Psoas muscle (tissue), 8 donors: ENCODE data around the gene HS1BP3. TPM values are rescaled to one million over a fixed set of nuclear protein-coding genes. Genes with fewer than 3 reads are reported as not detected.

Experiments
- ATAC-seq, 4 donors: fragments of 200-7000 bp; cut with Tn5 transposase; one replicate each; pipeline ENCODE4 v1.9.1; 2020; ENCODE audit warnings: moderate library complexity in 3 of 4, mild to moderate bottlenecking in 2 of 4
- DNase-seq, 2 donors: peaks; one replicate each; pipeline ENCODE4 v3.0.0-alpha.2; 2020
- H3K27ac ChIP-seq: fragments of 200-600 bp; one replicate; pipeline ENCODE4 v1.8.0; 2022
- H3K27me3 ChIP-seq, 3 donors: fragments of 200-600 bp in 1 of 3; one replicate each; pipeline versions ENCODE4 v1.6.1 to v1.8.0; 2013 to 2022; ENCODE audit warnings: low read length in 2 of 3, mild to moderate bottlenecking in 2 of 3, moderate library complexity in 1 of 3; ENCODE audit not compliant: insufficient read depth in 3 of 3
- H3K36me3 ChIP-seq, 2 donors: fragments of 200-600 bp in 1 of 2; one replicate each; pipeline versions ENCODE4 v1.6.1 to v1.8.0; 2013 to 2022; ENCODE audit warnings: low read depth in 1 of 2, mild to moderate bottlenecking in 1 of 2, moderate library complexity in 1 of 2; ENCODE audit not compliant: insufficient read depth in 1 of 2
- H3K4me1 ChIP-seq: fragments of 200-600 bp; one replicate; pipeline ENCODE4 v1.8.0; 2022
- H3K4me3 ChIP-seq: fragments of 200-600 bp; one replicate; pipeline ENCODE4 v1.8.0; 2022; ENCODE audit warnings: mild to moderate bottlenecking
- H3K9me3 ChIP-seq: fragments of 200-600 bp; one replicate; pipeline ENCODE4 v1.8.0; 2022
- CTCF ChIP-seq: fragments of 200-600 bp; IDR thresholded peaks from one replicate; pipeline ENCODE4 v1.8.0; 2022; ENCODE audit warnings: antibody characterized with exemption
- WGBS, 3 donors: extraction: QIAGEN DNeasy Blood & Tissue Kit; methylation state at CpG; one replicate each; pipeline versions ENCODE4 v1.1.6 to v1.1.7; 2013; 5-methylcytosine and 5-hydroxymethylcytosine counted together
- intact Hi-C, 2 donors: fragments of 100-400 bp; cut with DNase I; formaldehyde crosslinking; loops; one replicate each; pipeline versions ENCODE4 v1.11.0 to v1.14.2; 2022
- polyA plus RNA-seq, 3 donors: library from polyadenylated mRNA; stranded (reverse); fragments of 200-250 nt; gene quantifications; one replicate each; pipeline ENCODE4 v1.2.3, GENCODE V29; 2013
- total RNA-seq, 4 donors: library from RNA; stranded (reverse); fragmentation: NEBNext Ultra II Directional in 2 of 4; extraction: Animal tissue kit (Norgen Biotek cat#: 25700) in 2 of 4; gene quantifications; one replicate each; pipeline versions ENCODE4 v1.2.1 to v1.2.4, GENCODE V29; 2021 to 2023
- donor health status: healthy with polysubstance abuse.
- donor health status: DM: no; HTN: no; CAD: no; lungs with moderate emphysema.
- donor health status: Bipolar disorder and iron deficiency.
- donor health status: healthy.
- donor health status: DM: yes; HTN: yes; CAD: no.
- donor health status: DM: no; HTN: no; CAD: no.
- donor health status: DM: no; HTN: no; CAD: no.
- donor health status: DM: yes; HTN: yes; CAD: no.

HS1BP3 gene
- total and polyA plus RNA-seq, 7 donors, result 9.2 to 20.6 (median 12.1) TPM

GRCh38 chr2:20637147-20637546 is 13.8 kb downstream of the HS1BP3 start:
- no peak for TF ChIP-seq CTCF
- peaks cover 0 to 47% of the 10 kb centered on the region in 2 donors for H3K36me3 ChIP-seq
- H3K27ac ChIP-seq, result peak overlapping the region; percentile 28
- H3K27me3 ChIP-seq, result no peaks in the 10 kb centered on the region
- WGBS, 3 donors, result 55 to 69% (median 59%) methylated on average over 13 of the region's 13 CpGs
- H3K4me3 ChIP-seq, result no peak overlapping the region
- intact Hi-C loops, result no loop called here
- no peaks in the 10 kb centered on the region for H3K9me3 ChIP-seq
- H3K4me1 ChIP-seq, result peaks cover 22% of the 10 kb centered on the region
- ATAC-seq (no peak), DNase-seq (peak in 1 of 2 donors; percentile 31)

GRCh38 chr2:20635675-20636584 is 15.0 kb downstream of the HS1BP3 start:
- Histone ChIP-seq H3K27ac (no peak overlapping the region), H3K36me3 (peaks cover 0 to 40% of the 10 kb centered on the region in 2 donors), H3K9me3 (no peaks in the 10 kb centered on the region), H3K4me1 (peaks cover 20% of the 10 kb centered on the region), H3K27me3 (no peaks in the 10 kb centered on the region), H3K4me3 (no peak overlapping the region)
- ATAC-seq, result peak; percentile 89 to 98 (median 93)
- DNase-seq, result peak; percentile 87 to 92
- 33 to 39% (median 37%) methylated on average over 32 of the region's 32 CpGs for WGBS, 3 donors
- intact Hi-C loops, result loop anchor here (1.0 to 2.0 kb wide), 2 partner anchors 193 to 195 kb away; no protein-coding TSS in a partner anchor
- peak; percentile 98 for TF ChIP-seq CTCF

GRCh38 chr2:20635113-20635510 is 15.8 kb downstream of the HS1BP3 start:
- peak in 1 of 2 donors; percentile 18 for DNase-seq

GRCh38 chr2:20634507-20635112 is 16.3 kb downstream of the HS1BP3 start:
- intact Hi-C loops, result loop anchor here in 1 of 2 donors (2.0 kb wide), 1 partner anchor 194 kb away; no protein-coding TSS in a partner anchor
- ATAC-seq (no peak), DNase-seq (no peak)
- peaks cover 20% of the 10 kb centered on the region for H3K4me1 ChIP-seq
- peak overlapping the region; percentile 21 for H3K27ac ChIP-seq
- no peak overlapping the region for H3K4me3 ChIP-seq
- TF ChIP-seq CTCF, result no peak
- no peaks in the 10 kb centered on the region for H3K9me3 ChIP-seq
- peaks cover 0 to 27% of the 10 kb centered on the region in 2 donors for H3K36me3 ChIP-seq
- no peaks in the 10 kb centered on the region for H3K27me3 ChIP-seq
- 70 to 83% (median 73%) methylated on average over 9 of the region's 9 CpGs for WGBS, 3 donors

More at GRCh38 chr2:20635113-20635510, 15.8 kb downstream of the HS1BP3 start:
- Histone ChIP-seq H3K27ac (no peak overlapping the region), H3K27me3 (no peaks in the 10 kb centered on the region), H3K9me3 (no peaks in the 10 kb centered on the region), H3K36me3 (peaks cover 0 to 32% of the 10 kb centered on the region in 2 donors), H3K4me1 (peaks cover 20% of the 10 kb centered on the region), H3K4me3 (no peak overlapping the region)
- ATAC-seq, result no peak
- WGBS, 3 donors, result 76 to 86% (median 78%) methylated on average over 5 of the region's 5 CpGs
- intact Hi-C loops, result loop anchor here in 1 of 2 donors (2.0 kb wide), 1 partner anchor 194 kb away; no protein-coding TSS in a partner anchor
- TF ChIP-seq CTCF, result no peak
